ENCODE measurements around the gene C12orf43. TPM values are rescaled to one million over a fixed set of nuclear protein-coding genes. Genes with fewer than 3 reads are reported as not detected.

The C12orf43 gene
- total RNA-seq, 6 experiments from 2014 or later: 6.7 to 12.2 (median 8.8) TPM

GRCh38 chr12:120999191-121000120 lies 16.8 kb downstream of the C12orf43 start:
- Histone ChIP-seq H3K4me3 (no peak overlapping the region), H3K36me3 (peaks cover 0 to 72% (median 26%) of the 10 kb centered on the region in 4 donors), H3K27ac (no peak overlapping the region), H3K9me3 (no peaks in the 10 kb centered on the region), H3K4me1 (peaks cover 0 to 14% (median 7%) of the 10 kb centered on the region in 4 donors), H3K27me3 (no peaks in the 10 kb centered on the region)
- ATAC-seq: peak; percentile 47 to 65 (median 54)
- intact Hi-C loops (cut with DNase I): loop anchor here in 1 of 2 donors (10.0 kb wide), 1 partner anchor 355 kb away; the partner anchor contains the start of gene CABP1
- WGBS (ENCODE audit: insufficient coverage, low coverage, low lambda C conversion rate, missing lambda C conversion rate): 33% methylated on average over 7 of the region's 23 CpGs
- TF ChIP-seq CTCF (IDR thresholded peaks at IDR 0.05): no peak
- no peak for TF ChIP-seq POLR2A (IDR thresholded peaks at IDR 0.05)
- no peak for DNase-seq

GRCh38 chr12:120998435-120998834 lies 17.9 kb downstream of the C12orf43 start:
- 68% methylated on average over 2 of the region's 3 CpGs for WGBS (ENCODE audit: insufficient coverage, low coverage, low lambda C conversion rate, missing lambda C conversion rate)
- ATAC-seq (no peak), DNase-seq (no peak)
- Histone ChIP-seq H3K9me3 (no peaks in the 10 kb centered on the region), H3K27me3 (no peaks in the 10 kb centered on the region), H3K4me3 (no peak overlapping the region), H3K4me1 (peaks cover 0 to 14% (median 6%) of the 10 kb centered on the region in 4 donors), H3K27ac (no peak overlapping the region), H3K36me3 (peaks cover 0 to 73% (median 31%) of the 10 kb centered on the region in 4 donors)
- TF ChIP-seq CTCF (IDR thresholded peaks at IDR 0.05): no peak
- TF ChIP-seq POLR2A (IDR thresholded peaks at IDR 0.05): no peak
- intact Hi-C loops (cut with DNase I): loop anchor here in 1 of 2 donors (10.0 kb wide), 1 partner anchor 354 kb away; the partner anchor contains the start of gene CABP1

- H3K27me3 ChIP-seq: no peaks in the 10 kb centered on the region
- WGBS (ENCODE audit: insufficient coverage, low coverage, low lambda C conversion rate, missing lambda C conversion rate): 69% methylated on average over 4 of the region's 9 CpGs
These were observed 18.8 kb downstream of the C12orf43 start for GRCh38 chr12:120997448-120997847.

More at GRCh38 chr12:120997448-120997847, 18.8 kb downstream of the C12orf43 start:
- Histone ChIP-seq H3K9me3 (no peaks in the 10 kb centered on the region), H3K27ac (no peak overlapping the region), H3K36me3 (peaks cover 0 to 79% (median 31%) of the 10 kb centered on the region in 4 donors), H3K4me1 (peaks cover 0 to 14% (median 6%) of the 10 kb centered on the region in 4 donors), H3K4me3 (no peak overlapping the region)
- no peak for ATAC-seq
- TF ChIP-seq CTCF (IDR thresholded peaks at IDR 0.05): no peak
- TF ChIP-seq POLR2A (IDR thresholded peaks at IDR 0.05): no peak
- no peak for DNase-seq
- intact Hi-C loops (cut with DNase I): loop anchor here in 1 of 2 donors (10.0 kb wide), 1 partner anchor 353 kb away; the partner anchor contains the start of gene CABP1

Measured in right lobe of liver (tissue), 6 donors.